Measurements from ENCODE around the gene RASL10A.
A peak's percentile ranks its signal among the peaks of the same experiment; 100 is the strongest.

RASL10A gene

GRCh38 chr22:29317827-29318454, 2.4 kb upstream of the RASL10A start:
- H3K36me3 ChIP-seq, result no peaks in the 10 kb centered on the region
- TF ChIP-seq CTCF (IDR thresholded peaks at IDR 0.05), result no peak
- H3K27me3 ChIP-seq, result peaks cover 52% of the 10 kb centered on the region
- no peak overlapping the region for H3K4me3 ChIP-seq (ENCODE audit: low read depth in 1 of 2, low read length in 1 of 2)
- H3K4me1 ChIP-seq (ENCODE audit: control insufficient read depth in 1 of 2, insufficient read depth in 1 of 2, low read depth in 1 of 2, low read length in 1 of 2), result peaks cover 0 to 13% of the 10 kb centered on the region in 2 experiments
- no peaks in the 10 kb centered on the region for H3K9me3 ChIP-seq
- no peak overlapping the region for H3K27ac ChIP-seq

DNA sequence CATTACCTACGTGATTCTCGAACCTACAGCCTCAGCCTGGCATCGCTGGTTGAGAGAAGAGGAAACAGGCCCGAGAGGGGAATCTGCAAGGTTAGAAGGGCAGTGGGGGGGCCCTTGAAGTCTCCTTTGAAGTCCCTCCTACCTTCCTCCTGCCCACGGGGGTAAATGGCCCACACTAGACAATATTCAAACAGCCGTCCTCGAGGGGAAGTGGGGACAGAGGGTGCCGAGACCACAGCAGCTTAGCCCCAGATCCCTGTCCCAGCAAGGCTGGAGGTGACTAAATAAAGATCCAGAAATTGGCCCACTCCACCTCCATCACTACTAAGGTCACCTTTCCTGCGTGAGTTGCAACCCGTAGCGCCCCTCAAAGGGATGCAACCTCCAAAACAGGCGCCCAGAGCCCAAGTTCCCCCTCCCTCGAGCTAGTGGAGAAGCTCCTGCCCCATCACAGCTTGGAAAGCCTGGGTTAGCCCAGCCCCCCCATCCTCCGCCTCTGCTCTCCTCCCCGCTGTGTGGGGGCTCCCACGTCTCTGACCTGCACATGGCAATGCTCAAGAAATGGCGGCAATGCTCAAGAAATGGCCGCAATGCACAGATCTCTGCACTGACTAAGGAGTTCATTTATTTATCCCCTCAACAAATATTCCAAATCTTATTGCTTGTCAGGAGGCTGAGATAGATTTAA, 788 bp upstream of the RASL10A start:
- no peak overlapping the region for H3K27ac ChIP-seq
- no peak overlapping the region for H3K4me3 ChIP-seq (ENCODE audit: low read depth in 1 of 2, low read length in 1 of 2)
- no peak for TF ChIP-seq CTCF (IDR thresholded peaks at IDR 0.05)
- H3K4me1 ChIP-seq (ENCODE audit: control insufficient read depth in 1 of 2, insufficient read depth in 1 of 2, low read depth in 1 of 2, low read length in 1 of 2), result peaks cover 0 to 13% of the 10 kb centered on the region in 2 experiments
- no peaks in the 10 kb centered on the region for H3K9me3 ChIP-seq
- no peaks in the 10 kb centered on the region for H3K36me3 ChIP-seq
- peaks cover 68% of the 10 kb centered on the region for H3K27me3 ChIP-seq

DNA sequence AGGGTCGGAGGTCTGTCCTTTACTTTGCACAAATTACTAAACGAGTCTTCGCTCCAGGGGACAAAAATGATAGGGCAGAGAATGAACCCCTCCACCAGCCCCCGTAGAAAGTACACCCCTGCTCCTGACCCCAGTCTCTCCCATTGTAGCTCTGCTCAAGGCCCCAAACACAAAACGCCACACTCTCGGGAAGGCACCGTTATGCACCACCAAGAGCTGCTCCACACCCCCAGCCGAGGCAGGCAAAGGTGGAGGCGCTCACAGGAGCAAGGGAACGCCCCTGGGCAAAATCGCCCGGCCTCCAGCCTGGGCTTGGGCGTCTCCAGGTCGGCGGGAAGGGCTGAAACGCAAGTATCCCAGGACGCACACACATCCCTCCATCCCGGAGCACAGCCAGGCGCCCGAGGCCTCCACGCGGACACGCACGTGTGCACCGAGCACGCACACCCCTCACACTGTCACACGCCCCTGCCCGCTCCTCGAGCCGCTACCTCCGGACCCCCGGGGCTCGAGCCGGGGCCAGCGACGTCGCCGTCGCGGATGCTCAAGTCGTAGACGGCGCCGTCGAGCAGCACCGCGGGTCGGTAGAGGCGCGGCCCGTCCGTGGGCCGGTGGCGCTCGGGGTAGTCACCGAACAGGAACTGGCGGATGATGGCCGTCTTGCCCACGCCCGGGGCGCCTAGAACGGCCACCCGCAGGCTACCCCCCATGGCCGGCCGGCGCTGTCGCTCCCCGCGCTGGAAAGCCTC, 786 bp downstream of the RASL10A start:
- H3K4me3 ChIP-seq (ENCODE audit: low read depth in 1 of 2, low read length in 1 of 2), result no peak overlapping the region
- peaks cover 3 to 13% of the 10 kb centered on the region in 2 experiments for H3K4me1 ChIP-seq (ENCODE audit: control insufficient read depth in 1 of 2, insufficient read depth in 1 of 2, low read depth in 1 of 2, low read length in 1 of 2)
- no peaks in the 10 kb centered on the region for H3K36me3 ChIP-seq
- H3K27me3 ChIP-seq, result peaks cover 82% of the 10 kb centered on the region
- no peak for TF ChIP-seq CTCF (IDR thresholded peaks at IDR 0.05)
- no peak overlapping the region for H3K27ac ChIP-seq
- H3K9me3 ChIP-seq, result no peaks in the 10 kb centered on the region

- peaks cover 3 to 13% of the 10 kb centered on the region in 2 experiments for H3K4me1 ChIP-seq (ENCODE audit: control insufficient read depth in 1 of 2, insufficient read depth in 1 of 2, low read depth in 1 of 2, low read length in 1 of 2)
- no peak overlapping the region for H3K27ac ChIP-seq
- H3K9me3 ChIP-seq, result no peaks in the 10 kb centered on the region
- H3K27me3 ChIP-seq, result peaks cover 91% of the 10 kb centered on the region
- TF ChIP-seq CTCF (IDR thresholded peaks at IDR 0.05), result no peak
- H3K4me3 ChIP-seq (ENCODE audit: low read depth in 1 of 2, low read length in 1 of 2), result no peak overlapping the region
- no peaks in the 10 kb centered on the region for H3K36me3 ChIP-seq
Observed at GRCh38 chr22:29313576-29314466, 1.7 kb downstream of the RASL10A start.

DNA sequence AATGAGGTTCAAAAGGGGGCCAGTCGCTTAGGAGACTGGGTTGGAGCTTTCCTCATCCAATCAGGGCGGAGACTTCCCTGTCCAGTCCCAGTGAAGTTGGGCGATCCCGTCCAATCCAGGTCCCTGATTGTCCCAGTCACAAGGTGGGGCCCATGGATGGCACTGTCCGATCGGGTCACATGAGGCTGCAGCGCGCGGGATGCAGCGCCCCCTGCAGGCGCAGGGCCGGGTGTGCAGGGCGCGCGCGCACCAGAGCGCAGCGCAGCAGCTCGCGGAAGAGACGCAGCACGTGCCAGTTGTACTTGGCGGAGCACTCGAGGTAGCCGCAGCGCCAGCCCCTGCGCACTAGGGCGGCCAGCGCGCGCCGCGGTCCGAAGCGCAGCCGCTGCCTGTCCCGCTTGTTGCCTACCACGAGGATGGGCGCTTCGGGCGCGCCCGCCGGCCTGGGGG, 2.3 kb downstream of the RASL10A start:
- Histone ChIP-seq H3K27ac (no peak overlapping the region), H3K9me3 (no peaks in the 10 kb centered on the region), H3K27me3 (peaks cover 98% of the 10 kb centered on the region), H3K4me1 (ENCODE audit: control insufficient read depth in 1 of 2, insufficient read depth in 1 of 2, low read depth in 1 of 2, low read length in 1 of 2) (peaks cover 3 to 13% of the 10 kb centered on the region in 2 experiments), H3K36me3 (no peaks in the 10 kb centered on the region), H3K4me3 (ENCODE audit: low read depth in 1 of 2, low read length in 1 of 2) (no peak overlapping the region)
- peak; percentile 32 for TF ChIP-seq CTCF (IDR thresholded peaks at IDR 0.05)

Measured in neutrophil (primary cell).